ENCODE measurements around the gene CD40. TPM values are rescaled to one million over a fixed set of nuclear protein-coding genes. Genes with fewer than 3 reads are reported as not detected.

CD40 gene
- total and polyA plus RNA-seq, 2 of the 8 experiments (the other 6 are each of a cell fraction or from before 2014, with no cell fraction given), result 14.5 to 18.8 TPM

GRCh38 chr20:46157076-46157592, 39.0 kb downstream of the CD40 start (continued):
- TF ChIP-seq RXRA (IDR thresholded peaks at IDR 0.05; ENCODE audit: insufficient read depth, low read depth, low read length) (no peak), HDAC2 (IDR thresholded peaks at IDR 0.05; ENCODE audit: borderline replicate concordance in 1 of 2, low read depth in 2 of 2, low read length in 2 of 2) (no peak), JUND (IDR thresholded peaks at IDR 0.05; ENCODE audit: low read length) (no peak), SAP30 (IDR thresholded peaks at IDR 0.05; ENCODE audit: insufficient read depth, insufficient replicate concordance, low read length) (no peak), CEBPB (IDR thresholded peaks at IDR 0.05; ENCODE audit: low read depth, low read length) (no peak)

Data from H1 (cell line).